Activated CD4-positive, alpha-beta T cell treated with anti-CD3 and anti-CD28 coated beads for 1 hour (primary cell): ENCODE measurements around the gene CENPA.

Source experiments
- DNase-seq: peaks from one replicate; pipeline ENCODE4 v3.0.0-alpha.2; 2020

CENPA gene

GRCh38 chr2:26763019-26763418 lies 22.8 kb upstream of the CENPA start:
- DNase-seq: no peak

- peak; percentile 72 for DNase-seq
Measured at GRCh38 chr2:26764078-26764887, 21.6 kb upstream of the CENPA start, which contains the start of gene SLC35F6. Gene SLC35F6 (plus strand): TSS chr2:26764284. CDS start chr2:26764350, 66 bp downstream.

- DNase-seq: no peak
Measured at GRCh38 chr2:26764906-26765305, 20.9 kb upstream of the CENPA start.

- DNase-seq: no peak
Measured at GRCh38 chr2:26765475-26766200, 20.2 kb upstream of the CENPA start.

- DNase-seq: no peak
Measured at GRCh38 chr2:26767129-26767528, 18.7 kb upstream of the CENPA start.

- DNase-seq: no peak
Measured at GRCh38 chr2:26767894-26768487, 17.9 kb upstream of the CENPA start.

- no peak for DNase-seq
Measured at GRCh38 chr2:26768759-26769088, 17.1 kb upstream of the CENPA start.

GRCh38 chr2:26769089-26769761 lies 16.6 kb upstream of the CENPA start:
- no peak for DNase-seq

GRCh38 chr2:26770986-26771586 lies 14.8 kb upstream of the CENPA start:
- no peak for DNase-seq

- DNase-seq: no peak
Measured at GRCh38 chr2:26772064-26773001, 13.5 kb upstream of the CENPA start.

GRCh38 chr2:26776195-26776800 lies 9.6 kb upstream of the CENPA start:
- DNase-seq: no peak

- DNase-seq: no peak
Measured at GRCh38 chr2:26778098-26778497, 7.8 kb upstream of the CENPA start.

- DNase-seq: no peak
Measured at GRCh38 chr2:26778507-26778906, 7.3 kb upstream of the CENPA start.

GRCh38 chr2:26780203-26780760 lies 5.6 kb upstream of the CENPA start:
- DNase-seq: no peak

- DNase-seq: no peak
Measured at GRCh38 chr2:26782876-26783704, 2.8 kb upstream of the CENPA start.

GRCh38 chr2:26784570-26785234 lies 1.2 kb upstream of the CENPA start:
- no peak for DNase-seq

- DNase-seq: no peak
Measured at GRCh38 chr2:26786207-26787028, 562 bp downstream of the CENPA start.

GRCh38 chr2:26792720-26793119 lies 6.9 kb downstream of the CENPA start:
- DNase-seq: no peak

- DNase-seq: no peak
Measured at GRCh38 chr2:26793518-26793917, 7.7 kb downstream of the CENPA start.
